IPS-11a (cell line): ENCODE results near the gene PAX7.

Experiments
- H3K4me3 ChIP-seq: one replicate; pipeline ENCODE4 v1.5.1; 2013; ENCODE audit warnings: low read depth, low read length, control low read depth

Gene PAX7

DNA sequence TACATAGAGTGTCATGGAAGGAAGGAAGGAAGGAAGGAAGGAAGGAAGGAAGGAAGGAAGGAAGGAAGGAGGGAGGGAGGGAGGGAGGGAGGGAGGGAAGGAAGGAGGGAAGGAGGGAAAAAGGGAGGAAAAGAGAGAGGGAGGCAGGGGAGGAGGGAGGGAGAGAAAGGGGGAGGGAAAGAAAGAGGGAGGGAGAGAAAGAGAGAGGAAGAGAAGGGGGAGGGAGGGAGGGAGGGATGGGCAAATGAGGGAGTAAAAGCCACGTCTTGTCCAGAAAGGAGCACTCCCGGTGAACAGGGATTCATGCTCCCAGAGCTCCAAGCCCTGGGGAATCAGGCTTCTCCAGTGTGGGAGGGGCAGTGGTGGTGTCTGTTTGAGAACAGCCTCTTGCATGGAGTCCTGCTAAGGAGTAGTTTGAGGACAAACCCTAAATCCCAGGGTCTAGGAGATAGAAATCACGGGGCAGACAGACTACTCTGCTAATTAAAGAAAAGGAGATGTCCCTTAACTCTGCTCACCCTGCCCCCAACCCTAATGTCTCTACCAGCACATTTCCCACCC lies 157.3 kb downstream of the PAX7 start:
- H3K4me3 ChIP-seq = no peak overlapping the region

DNA sequence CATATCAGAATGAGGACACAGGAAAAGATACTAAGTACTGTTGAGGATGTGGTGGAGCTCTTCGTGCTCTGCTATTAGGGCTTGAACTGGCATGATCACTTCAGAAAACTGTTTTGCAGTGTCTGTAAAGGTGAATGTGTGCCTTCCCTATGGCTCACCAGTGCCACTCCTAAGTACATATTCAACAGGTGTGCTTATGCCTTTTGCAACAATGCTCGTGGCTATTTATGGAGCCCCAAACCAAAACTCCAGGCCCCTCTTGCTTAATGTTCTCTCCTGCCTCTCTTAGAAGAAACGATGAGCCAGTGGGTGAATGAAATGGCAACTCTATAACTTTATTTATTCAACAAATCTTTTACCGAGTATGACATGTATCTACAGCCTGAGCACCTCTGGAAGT lies 158.6 kb downstream of the PAX7 start:
- H3K4me3 ChIP-seq = no peak overlapping the region

DNA sequence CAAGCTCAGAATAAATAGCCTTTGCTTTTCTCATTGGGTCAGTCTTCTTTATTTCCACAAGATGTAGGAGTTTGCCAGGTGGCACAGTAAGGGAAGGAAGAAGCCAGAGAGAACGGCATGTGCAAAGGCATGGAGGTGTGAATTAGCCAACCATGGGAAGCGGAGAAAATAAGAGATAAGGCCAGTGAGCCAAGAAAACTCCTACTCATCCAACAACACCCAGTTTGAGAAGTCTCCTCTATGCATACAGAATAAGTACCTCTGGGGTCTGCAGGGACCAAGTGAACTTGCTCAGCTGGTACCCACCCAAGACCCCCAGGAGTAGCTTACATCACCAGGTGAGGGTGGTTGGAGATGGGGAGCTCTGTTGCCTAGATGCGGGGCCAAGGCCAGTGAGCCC lies 162.1 kb downstream of the PAX7 start:
- H3K4me3 ChIP-seq = no peak overlapping the region

DNA sequence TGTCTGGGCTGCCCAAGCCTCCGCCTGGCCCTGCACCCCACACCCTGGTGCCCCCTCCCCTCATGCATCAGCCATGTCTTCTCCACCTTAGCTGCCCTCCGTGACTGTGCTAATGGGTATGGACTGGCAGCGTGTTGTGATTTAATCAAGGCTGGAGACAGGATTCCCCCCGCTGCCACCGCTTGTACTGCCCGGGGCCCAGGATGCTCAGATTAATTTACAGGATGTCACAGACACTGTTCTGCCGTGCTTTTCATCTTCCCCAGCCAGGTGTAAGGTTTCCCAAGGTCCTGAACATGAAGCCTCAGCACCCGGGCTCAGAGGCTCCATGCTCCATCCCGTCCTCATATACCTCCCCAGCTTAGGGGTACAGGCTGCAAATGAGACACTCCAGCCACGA lies 162.5 kb downstream of the PAX7 start:
- H3K4me3 ChIP-seq = no peak overlapping the region

DNA sequence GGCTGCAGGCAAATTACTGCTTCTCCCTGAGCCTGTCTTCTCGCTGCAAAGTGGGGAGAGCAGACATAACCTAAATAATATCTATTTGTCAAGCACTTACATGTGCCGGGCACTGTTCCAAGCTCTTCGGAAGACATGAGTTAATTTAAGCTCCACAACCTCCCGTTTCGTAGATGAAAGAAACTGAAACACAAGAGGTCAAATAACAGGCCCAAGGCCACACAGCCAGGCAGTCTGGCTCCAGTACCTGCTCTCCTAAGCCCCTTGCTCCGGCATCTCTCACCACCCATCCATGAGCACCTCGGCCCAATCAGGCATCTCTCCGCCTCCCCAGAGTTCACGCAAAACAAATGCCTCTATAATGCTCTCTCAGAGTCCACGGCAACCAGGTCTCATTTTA lies 163.4 kb downstream of the PAX7 start:
- no peak overlapping the region for H3K4me3 ChIP-seq

DNA sequence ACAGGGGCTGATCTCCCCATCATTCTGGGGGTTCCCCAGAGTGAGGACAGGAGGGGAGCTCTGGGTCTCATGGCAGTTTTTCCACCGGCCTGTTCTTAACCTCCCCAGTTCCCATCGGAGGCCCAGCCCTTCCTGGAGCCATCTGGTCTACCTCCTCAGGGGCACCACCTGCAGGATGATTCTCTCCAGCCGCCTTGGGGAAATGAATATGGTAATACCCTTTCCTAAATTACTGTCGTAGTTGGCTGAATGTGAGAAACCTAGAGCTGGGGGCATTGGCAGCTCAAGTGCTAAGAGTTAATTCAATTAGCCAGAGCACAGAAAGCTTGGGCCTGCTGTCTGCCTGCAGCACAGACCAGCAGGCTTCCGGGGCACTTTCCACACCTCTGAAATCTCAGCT lies 163.9 kb downstream of the PAX7 start:
- H3K4me3 ChIP-seq = no peak overlapping the region

DNA sequence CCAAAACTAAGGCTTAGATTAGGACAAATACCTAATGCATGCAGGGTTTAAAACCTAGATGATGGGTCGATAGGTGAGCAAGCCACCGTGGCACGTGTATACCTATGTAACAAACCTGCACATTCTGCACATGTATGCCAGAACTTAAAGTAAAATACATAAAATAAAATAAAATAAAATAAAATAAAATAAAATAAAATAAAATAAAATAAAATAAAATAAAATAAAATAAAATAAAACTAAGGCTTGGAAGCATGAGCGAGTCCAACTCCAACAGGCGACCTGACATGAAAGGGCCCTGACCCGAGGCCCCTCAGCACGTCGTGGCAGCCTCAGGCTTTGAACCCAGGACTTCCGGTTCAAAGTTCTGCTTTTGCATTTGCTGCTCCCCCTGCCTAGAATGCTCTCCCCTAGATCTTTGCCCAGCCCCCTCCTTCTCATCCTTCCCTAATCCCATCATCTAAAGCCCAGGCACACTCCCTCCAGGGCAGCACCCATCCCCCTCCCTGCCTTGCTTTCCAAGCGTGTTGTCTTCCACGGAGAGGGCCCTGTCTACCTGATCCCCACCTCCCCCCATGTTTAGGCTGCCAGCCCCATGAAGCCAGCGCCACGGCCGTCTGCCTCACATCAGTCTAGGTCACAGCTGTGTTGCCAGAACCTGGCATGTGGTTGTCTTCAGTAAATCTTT lies 164.5 kb downstream of the PAX7 start:
- H3K4me3 ChIP-seq = no peak overlapping the region

DNA sequence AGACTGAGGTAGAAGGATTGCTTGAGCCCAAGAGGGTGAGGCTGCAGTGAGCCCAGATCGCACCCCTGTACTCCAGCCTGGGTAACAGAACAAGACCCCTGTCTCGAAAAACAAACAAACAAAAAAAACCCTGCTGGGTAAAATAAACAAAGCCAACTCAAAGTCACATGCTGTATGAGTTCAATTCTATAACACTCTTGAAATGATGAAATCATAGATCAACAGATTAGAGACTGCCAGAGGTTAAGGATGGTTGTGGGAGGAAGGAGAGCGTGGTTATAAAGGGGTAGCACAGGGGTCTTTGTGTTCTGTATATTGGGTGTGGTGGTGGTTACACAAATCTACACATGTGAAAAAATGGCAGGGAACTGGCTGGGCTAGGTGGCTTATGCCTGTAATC lies 166.3 kb downstream of the PAX7 start:
- no peak overlapping the region for H3K4me3 ChIP-seq
